Ureter (tissue), 1 donor: Measurements from ENCODE around the gene SUV39H1. TPM values are rescaled to one million over a fixed set of nuclear protein-coding genes. Genes with fewer than 3 reads are reported as not detected.

ENCODE experiments used
- DNase-seq: peaks from one replicate; pipeline ENCODE4 v3.0.0-alpha.2; 2020; ENCODE audit warnings: low spot score
- total RNA-seq: library from RNA; stranded (reverse); gene quantifications from one replicate; pipeline ENCODE4 v1.2.4, GENCODE V29; 2023
- donor health status: DM: yes; HTN: yes; CAD: no.

SUV39H1 gene
- total RNA-seq, 1 donor from 2014 or later, result 4.1 TPM

DNA sequence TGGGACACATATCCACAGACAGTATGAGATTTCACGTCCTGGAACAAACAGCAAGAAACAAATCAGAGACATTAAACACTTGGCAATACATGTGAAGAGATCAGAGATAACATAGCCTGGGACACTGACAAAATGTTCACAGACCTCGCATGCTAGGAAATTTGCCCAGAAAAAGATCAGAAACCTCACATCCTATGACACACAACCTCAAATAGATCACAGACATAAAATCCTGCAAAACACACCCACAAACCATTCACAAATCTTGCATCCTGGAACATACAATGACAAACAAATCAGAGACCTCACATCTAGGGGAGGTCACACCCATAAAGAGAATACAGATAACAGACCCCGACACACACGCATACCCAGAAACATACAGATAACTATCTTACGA, 18.0 kb downstream of the SUV39H1 start:
- no peak for DNase-seq

GRCh38 chrX:48715072-48715471, 18.5 kb downstream of the SUV39H1 start:
- DNase-seq, result no peak

GRCh38 chrX:48715876-48716502, 19.5 kb downstream of the SUV39H1 start:
- DNase-seq, result no peak

DNA sequence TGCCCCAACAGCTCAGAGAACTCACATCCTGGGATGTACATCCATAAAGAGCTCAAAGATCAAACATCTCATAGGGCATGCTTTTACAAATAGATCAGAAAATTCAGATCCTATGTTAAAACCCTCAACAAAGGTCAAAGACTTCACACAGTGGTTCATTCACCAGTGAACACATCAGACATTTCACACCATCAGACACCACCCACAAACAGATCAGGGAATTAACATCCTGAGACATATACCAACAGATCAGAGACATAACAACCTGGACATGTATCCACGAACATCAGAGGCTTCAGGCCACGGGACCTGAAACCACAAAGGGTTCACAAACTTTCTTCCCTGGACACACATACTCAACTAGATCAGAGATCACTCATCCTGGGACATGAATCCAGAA, 23.4 kb downstream of the SUV39H1 start:
- no peak for DNase-seq

DNA sequence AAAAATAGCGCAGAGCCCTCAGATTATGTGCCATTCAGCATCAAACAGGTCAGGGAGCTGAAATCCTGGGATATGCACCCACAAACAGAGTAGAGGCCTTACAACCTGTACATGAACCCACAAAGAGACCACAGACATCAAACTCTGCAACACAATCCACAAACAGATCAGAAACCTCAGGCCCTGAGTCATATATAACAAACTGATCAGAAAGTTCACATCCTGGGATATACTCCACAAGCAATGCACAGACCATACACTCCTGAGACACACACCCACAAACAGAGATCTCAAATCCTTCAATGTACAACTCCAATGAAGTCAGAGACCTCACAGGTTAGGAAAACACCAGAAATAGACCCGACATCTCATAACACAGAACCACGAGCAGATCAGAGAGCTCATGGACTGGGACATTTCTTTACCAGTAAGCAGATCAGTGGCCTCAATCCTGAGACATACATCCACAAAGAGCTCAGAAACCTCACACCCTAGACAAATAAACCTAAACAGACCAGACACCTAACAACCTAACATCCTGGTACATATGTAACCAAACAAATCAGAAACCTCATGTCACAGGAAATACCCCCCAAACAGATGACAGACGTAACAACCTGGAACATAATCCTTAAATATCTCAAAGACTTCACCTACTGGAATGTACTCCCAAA, 24.2 kb downstream of the SUV39H1 start:
- no peak for DNase-seq

DNA sequence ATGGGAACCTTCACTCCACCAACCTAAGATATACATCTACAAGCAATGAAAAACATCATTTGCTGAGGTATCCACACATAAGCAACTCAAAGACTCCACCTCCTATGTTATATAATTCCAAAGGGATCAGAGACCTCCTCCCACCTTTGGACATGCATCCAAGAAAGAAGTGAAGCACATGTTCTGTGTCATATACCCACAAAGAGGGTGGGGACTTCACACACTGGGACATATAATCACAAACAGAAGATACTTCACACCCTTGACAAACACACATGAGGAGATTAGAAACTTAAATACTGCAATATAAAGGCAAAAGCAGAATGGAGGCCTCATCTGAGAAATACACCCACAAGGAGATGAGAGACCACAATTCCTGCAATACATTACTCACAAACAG, 25.4 kb downstream of the SUV39H1 start:
- no peak for DNase-seq

GRCh38 chrX:48726596-48726995, 30.1 kb downstream of the SUV39H1 start:
- no peak for DNase-seq

GRCh38 chrX:48728653-48729052, 32.1 kb downstream of the SUV39H1 start:
- DNase-seq, result no peak

GRCh38 chrX:48736303-48736702, 39.8 kb downstream of the SUV39H1 start:
- DNase-seq, result no peak

DNA sequence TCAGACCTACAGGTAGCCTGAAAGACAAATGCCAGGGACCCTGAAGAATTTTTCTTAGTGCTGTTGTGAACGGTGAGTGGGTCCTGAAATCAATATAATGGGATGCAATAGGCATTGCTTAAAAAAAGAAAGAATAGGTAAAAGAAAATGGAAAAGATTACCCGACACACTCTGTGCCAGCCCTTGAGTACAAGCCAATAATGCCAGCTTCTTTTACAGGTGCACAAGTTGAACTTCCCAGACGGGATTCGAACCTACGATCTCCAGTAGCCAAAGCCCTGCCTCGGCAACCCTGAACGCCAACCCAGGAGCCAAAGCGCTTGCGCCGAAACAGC, 40.3 kb downstream of the SUV39H1 start:
- DNase-seq, result no peak

DNA sequence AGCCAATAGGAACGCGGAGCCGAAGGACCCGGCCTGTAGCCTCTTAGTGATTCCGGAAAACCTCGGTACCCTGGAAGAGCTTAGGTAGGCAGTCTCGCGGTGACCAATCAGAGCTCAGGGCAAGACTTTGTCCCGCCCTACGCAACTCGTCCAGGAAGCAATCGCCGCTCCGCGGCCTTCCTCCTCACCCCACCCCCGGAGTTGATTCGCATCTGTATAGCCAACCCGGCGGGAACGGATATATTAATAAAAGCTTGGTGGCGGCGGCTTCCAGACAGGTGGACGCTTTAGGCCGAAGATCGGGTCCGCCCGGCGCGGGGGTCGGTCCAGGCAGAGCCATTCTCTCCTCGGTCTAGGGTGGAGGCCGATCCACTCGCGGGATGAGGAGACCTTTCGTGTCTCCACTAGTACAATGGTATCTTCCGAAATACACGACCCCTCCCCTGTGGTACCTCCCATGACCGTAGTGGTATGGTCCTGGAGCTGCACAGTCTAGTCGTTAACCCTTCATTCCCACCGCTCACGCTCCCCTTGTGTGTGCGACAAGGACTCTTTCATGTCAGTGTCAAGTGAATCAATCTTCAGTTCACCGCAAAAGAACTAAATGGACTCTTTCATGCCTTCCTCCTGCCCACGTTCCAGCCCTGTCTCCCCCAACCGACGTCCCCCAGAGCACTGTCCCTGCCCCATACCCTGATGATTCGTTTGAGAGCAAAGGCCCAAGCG, 40.8 kb downstream of the SUV39H1 start:
- peak; percentile 93 for DNase-seq

- no peak for DNase-seq
These were observed 41.4 kb downstream of the SUV39H1 start for GRCh38 chrX:48737940-48738339.

- no peak for DNase-seq
These were observed 45.3 kb downstream of the SUV39H1 start for GRCh38 chrX:48741834-48742233.

DNA sequence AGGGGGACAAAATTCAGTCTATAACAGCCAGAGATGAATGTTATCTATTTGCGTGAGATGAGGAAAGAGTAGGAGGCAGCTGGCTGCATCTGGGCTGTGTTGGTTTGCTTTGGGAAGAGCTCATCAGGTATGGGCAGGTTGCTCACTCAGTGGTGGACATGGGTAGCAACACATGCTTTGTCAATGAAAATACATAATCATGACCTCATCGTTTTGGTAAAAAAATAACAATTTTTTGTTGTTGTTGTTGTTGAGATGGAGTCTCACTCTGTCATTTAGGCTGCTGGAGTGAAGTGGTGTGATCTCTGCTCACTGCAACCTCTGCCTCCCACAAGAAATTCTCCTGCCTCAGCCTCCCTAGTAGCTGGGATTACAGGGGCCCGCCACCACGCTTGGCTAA, 48.7 kb downstream of the SUV39H1 start:
- DNase-seq, result no peak

GRCh38 chrX:48747415-48748016, 51.0 kb downstream of the SUV39H1 start:
- no peak for DNase-seq

DNA sequence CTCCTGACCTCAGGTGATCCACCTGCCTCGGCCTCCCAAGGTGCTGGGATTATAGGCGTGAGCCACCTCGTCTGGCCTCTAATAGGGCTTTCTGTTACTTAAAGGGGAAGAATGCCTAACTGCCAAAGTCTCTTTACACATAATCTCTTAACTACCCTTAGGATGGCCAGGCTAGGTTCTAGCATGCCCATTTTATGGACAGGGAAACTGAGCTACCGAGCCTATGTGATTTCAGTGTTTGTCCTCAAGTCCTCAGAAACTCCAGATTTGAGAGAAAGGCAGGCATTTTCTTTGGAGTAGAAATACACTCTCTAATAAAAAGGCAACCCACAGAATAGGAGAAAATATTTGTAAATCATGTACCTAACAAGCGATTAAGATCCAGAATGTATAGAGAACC, 52.6 kb downstream of the SUV39H1 start:
- DNase-seq, result no peak

DNA sequence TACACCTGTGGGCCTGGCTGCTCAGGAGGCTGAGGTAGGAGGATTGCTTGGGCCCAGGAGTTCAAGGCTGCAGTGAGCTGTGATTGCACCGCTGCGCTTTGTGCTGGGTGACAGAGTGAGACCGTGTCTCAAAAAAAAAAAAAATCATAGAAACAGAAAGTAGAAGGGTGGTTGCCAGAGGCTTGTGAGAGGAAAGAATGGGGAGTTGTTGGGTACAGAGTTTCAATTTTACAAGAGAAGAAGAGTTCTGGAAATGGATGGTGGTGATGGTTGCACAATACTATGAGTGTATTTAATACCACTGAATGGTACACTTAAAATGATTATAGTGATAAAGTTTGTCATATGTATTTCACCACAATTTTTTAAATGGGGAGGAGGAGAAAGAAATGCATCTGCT, 54.8 kb downstream of the SUV39H1 start:
- DNase-seq, result no peak

GRCh38 chrX:48752498-48752897, 56.0 kb downstream of the SUV39H1 start:
- DNase-seq, result no peak

DNA sequence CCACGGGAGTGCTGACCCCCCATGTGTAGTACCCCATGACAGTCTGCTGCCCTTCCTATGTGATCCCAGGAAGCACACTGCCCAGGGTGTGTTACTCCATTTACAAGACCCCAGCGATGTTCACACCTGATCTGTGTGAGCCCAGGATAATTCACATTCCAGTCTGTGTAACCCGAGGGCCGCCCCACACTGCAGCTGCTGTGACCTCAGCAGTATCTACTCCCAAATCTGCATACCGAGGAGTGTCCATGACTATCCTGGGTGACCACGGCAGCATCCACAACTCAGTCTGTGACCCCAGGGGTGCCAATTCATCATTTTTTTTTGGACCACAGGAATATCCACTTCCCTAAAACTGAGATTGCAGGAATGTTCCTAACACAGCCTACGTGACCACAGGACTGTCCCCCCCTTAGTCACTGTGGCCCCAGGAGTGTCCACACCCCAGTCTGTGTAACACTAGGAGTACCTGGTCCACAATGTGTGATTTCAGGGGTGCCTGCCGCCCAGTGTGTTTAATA, 57.2 kb downstream of the SUV39H1 start:
- DNase-seq, result no peak

DNA sequence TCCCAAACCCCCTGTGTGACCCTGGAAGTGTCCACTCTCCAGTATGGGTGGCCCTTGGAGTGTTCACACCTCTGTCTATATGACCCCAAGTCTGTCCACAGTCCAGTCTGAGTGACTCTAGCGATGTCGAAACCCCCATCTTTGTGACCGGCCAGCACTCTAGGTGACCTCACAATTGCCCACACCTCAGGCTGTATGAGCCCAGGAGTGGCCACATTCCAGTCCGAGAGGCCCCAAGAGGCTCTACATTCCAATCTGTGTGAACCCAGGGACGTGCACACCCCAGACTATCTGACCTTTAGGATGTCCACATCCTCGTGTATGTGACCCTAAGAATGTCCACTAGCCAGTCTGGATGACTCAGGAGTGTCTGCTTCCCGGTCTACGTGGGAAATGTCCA, 57.7 kb downstream of the SUV39H1 start:
- DNase-seq, result no peak
